Measurements from ENCODE around the gene MYO1C.

Gene MYO1C

DNA sequence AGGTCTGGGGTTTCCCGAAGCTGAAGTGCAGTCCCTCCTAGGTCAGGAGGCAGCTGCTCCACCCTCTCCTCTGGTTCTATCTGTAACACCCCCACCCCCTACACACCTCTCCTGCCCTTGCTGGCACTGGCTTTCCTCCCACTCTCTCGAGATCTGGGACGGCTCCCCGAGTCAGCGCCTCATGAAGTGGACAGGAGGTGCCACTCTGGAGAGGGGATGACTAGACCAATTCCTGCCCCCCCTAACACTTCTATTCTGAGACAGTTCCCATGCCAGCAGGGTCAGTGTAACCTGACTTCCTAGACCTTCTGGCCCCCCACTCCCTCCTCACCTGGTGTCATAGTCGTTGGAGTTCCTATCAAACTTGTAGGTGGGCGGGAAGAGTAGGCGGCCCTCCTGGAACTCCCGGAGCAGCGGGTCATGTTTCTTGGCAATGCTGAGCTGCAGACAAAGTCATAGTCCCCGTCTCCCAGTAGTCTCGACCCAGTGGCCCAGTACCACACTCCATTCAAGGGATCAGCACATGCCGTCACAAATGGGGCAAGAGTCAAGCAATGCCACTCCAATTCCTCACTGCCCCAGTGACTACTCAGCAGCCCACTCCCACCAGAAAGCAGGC lies 14.3 kb upstream of the MYO1C start:
- no peak for DNase-seq (ENCODE audit: low read depth)

DNA sequence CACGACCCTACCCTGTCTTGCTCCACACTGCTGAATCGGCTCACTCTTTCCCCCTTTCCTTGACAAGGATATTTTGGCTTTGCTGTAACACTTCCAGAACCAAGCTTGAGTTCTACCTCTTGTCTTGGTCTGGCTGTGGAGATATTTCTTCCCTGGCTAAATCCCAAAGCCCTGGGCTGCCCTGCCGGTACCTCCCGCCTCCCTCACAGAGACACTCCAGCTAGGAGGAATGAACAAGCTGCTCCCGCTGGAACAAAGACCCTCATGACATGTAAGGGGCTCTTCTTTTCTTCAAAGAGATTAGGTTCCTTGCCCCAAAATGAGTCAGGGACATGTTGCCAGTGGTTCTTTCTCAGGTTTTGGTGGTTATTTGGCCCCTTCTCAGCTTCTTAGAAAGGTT lies 13.1 kb upstream of the MYO1C start:
- no peak for DNase-seq (ENCODE audit: low read depth)

DNA sequence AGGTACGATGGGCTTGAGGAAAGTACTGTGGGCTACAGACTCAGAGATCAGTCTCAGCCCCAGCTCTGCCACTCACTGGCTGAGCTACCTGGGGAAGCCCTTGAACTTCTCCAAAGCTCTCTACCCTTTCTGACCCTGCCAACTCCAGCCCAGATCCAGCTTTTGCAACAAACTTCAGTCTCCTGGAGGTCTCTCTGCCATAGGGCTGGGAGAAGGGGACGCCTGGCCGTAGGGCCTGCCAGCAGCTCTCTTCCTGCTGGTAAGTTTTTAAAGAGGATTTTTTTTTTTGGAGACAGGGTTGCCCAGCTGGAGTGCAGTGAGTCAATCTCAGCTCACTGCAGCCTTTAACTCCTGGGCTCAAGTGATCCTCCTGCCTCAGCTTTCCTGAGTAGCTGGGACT lies 12.4 kb upstream of the MYO1C start:
- no peak for DNase-seq (ENCODE audit: low read depth)

- no peak for DNase-seq (ENCODE audit: low read depth)
Measured at GRCh38 chr17:1503699-1504098, 11.2 kb upstream of the MYO1C start.

GRCh38 chr17:1498869-1499268 lies 6.4 kb upstream of the MYO1C start:
- DNase-seq (ENCODE audit: low read depth), result no peak

DNA sequence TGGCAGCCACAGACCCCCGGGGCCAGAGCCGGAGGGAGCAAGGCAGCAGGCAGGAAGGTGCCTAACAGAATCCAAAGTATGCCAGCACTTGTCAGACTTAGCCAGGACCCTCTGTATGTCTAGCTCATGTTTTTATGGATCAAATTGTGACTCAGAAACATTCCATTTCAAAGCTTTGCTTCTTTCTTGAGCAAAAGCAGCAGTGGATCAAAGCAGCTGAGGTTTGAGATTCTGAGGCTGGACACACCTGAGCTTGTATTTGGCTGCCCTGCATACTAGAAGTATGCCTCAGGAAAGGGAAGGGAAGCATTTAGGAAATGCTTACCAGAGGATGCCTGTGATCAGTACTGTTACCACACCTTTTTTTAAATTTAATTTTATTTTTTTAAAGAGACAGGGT lies 5.7 kb upstream of the MYO1C start:
- DNase-seq (ENCODE audit: low read depth), result no peak

GRCh38 chr17:1497831-1498230 lies 5.3 kb upstream of the MYO1C start:
- no peak for DNase-seq (ENCODE audit: low read depth)

GRCh38 chr17:1496869-1497268 lies 4.4 kb upstream of the MYO1C start:
- no peak for DNase-seq (ENCODE audit: low read depth)

DNA sequence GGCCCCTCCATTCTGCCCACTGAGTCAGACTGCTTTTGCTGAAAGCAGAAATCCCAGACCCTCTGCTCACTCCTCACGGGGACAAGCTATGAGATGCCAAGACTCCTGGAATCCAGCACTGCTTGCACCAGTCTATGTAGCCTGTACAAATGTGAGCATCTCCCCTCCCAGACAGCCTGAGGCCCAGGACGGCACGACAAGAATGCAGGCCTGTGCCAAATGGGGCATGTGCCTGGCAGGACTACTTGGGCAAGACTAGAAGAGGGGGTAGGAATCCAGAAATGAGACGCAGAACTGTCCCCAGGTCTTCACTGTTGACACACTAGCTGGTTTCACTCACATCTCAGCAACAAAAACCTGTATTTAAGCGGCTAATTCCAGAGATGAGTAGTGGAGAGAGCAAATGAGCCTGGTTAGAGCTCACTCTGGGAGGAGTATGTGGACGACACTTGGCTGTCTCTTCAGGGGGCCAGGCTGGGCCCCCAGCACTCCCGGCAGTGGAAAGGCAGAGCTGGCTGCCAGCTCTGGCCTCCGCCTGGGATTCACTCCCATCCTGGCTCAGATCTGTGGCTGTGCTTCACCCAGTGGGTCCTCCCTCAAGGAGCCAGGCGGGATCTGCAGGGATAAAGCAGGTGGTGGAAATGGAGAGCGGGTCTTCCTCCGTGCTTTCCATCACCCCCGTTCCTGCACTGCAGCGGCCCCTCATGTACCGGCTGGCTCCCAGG lies 2.9 kb upstream of the MYO1C start:
- DNase-seq (ENCODE audit: low read depth), result no peak

- no peak for DNase-seq (ENCODE audit: low read depth)
Measured at GRCh38 chr17:1494736-1495253, 2.3 kb upstream of the MYO1C start.

- DNase-seq (ENCODE audit: low read depth), result no peak
Measured at GRCh38 chr17:1494203-1494602, 1.7 kb upstream of the MYO1C start.

DNA sequence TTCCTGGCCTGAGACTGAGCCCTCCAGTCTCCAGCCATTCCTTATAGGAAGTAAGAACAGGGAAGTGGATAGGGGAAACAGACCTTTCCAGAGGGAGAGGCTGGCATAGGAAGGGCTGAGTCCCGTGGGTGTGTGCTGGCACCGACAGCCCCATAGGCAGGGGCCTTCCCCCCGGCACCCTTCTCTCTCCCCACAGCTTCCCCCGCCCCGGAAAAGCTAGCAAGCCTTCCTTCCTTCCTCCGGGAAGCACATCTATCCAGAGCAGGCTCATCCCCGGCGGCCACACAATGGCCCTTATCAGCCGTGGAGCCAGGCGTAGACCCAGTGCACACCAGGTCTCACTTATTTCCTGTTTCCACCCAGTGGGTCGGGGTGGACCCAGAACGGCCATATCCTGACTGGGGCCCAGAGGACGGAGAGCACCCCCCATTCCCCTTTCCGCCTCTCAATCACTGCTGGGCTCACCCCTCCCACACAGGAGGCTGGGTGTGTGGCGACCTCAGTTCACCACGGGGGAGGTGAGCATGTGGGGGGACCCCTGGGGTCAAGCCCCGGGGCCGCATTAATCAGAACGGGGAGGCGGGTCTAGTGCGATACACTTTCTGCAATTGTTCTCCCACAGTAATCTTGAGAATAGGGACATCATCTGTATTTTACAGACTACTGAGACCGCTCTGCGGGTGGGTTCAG lies 950 bp upstream of the MYO1C start:
- no peak for DNase-seq (ENCODE audit: low read depth)

DNA sequence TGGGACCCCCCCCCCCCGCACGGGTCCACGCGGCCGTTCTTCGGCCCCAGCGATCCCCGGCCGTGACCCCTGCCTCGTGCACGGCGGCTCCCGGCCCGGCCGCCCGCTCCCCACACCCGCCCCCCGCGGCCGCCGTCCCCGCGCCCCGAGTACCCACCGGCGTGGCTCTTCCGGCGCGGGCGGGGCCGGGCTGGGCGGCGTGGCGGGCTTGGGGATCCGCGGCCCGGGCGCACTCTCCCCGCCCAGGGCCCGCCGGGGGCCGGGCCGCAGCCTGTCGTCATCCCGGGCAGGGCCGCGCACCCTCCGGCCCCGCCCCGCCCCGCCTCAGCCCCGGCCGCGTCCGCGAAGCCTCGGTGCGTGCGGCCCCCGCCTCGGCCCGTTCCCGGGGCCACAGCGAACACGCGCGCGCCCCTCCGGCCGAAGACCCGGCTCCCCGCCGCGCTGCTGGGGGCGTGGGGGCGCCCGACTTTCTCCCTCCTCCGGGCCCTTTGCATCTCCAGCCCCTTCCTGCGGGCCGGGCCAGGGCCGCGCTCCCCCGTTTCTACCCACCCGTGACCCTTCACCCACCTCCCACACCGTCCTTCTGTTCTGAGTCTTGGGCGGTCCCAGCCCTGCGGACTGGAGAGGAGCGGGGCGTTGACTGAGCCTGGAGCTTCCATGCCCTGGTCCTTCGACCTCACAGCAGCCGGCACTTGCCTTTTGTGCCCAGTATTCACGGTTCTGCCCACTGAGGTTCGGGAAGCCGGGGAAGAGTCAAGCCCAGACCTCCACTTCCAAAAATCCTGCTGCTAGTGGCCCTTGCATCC lies 840 bp downstream of the MYO1C start:
- DNase-seq (ENCODE audit: low read depth), result no peak

GRCh38 chr17:1490643-1491442 lies 1.6 kb downstream of the MYO1C start:
- DNase-seq (ENCODE audit: low read depth), result no peak

DNA sequence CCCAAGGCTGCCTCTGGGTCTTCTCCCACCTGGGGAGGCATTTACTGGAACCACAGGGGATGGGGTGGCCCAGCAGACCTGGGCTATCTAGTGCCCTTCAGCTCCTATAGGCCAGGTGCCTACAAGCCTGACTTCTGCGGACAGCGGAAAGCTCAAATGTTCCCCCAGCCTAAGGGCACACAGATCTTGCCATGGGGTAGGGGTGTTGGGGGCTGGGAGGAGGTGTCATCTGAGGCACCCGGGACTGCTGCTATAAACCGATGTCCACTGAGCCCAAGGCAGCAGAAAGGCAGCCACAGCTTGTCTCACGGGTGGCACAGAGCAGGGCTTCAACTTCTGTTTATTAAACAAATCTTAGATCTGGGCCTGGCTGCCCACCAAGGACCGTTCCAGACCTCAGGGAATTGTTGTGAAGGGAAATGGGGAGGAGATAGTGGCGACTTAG lies 3.6 kb downstream of the MYO1C start:
- no peak for DNase-seq (ENCODE audit: low read depth)

DNA sequence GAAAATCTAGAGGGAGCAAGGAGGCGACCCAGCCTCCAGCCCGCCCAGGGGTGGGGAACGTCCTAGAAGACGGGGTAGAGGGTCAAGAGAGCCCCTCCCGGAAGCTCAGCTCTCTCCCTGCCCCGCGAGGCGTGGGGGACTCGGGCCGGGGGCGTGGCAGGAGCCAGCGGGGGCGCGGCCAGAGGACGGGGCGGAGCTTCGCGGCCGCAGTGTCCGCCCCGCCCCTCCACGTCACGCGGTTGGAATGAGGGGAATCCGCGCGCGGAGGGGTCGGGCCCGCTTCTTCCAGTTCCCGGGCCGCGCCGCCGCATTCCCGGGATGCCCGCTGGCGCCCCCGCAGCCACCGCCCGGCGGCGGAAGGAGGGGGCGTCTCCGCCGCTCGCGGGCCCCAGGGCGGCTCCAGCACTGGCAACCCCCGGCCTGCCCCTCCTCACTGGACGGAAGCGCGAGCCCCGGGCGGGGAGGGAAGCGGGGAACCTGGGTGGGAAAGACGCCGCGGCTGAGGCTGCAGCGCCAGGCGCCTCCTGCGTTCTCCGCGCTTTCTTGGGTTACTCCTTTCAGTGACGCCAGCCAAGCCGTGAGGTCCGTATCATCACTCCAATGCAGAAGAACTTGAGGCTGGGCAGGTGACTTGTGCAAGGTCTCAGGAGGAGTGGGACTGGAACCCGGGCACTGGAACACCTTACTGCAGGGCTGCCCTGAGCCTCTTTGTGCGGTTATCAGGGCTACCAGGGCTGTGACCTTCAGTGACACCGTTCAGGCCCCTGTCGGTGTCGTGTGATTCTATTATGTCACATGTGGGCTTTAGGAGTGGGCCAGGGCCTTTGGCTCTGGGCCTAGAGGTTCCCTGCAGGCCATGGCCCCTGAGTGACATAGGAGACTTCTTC lies 4.3 kb downstream of the MYO1C start:
- DNase-seq (ENCODE audit: low read depth), result peak; percentile 63

- DNase-seq (ENCODE audit: low read depth), result peak; percentile 41
Measured at GRCh38 chr17:1486802-1487695, 5.4 kb downstream of the MYO1C start.

DNA sequence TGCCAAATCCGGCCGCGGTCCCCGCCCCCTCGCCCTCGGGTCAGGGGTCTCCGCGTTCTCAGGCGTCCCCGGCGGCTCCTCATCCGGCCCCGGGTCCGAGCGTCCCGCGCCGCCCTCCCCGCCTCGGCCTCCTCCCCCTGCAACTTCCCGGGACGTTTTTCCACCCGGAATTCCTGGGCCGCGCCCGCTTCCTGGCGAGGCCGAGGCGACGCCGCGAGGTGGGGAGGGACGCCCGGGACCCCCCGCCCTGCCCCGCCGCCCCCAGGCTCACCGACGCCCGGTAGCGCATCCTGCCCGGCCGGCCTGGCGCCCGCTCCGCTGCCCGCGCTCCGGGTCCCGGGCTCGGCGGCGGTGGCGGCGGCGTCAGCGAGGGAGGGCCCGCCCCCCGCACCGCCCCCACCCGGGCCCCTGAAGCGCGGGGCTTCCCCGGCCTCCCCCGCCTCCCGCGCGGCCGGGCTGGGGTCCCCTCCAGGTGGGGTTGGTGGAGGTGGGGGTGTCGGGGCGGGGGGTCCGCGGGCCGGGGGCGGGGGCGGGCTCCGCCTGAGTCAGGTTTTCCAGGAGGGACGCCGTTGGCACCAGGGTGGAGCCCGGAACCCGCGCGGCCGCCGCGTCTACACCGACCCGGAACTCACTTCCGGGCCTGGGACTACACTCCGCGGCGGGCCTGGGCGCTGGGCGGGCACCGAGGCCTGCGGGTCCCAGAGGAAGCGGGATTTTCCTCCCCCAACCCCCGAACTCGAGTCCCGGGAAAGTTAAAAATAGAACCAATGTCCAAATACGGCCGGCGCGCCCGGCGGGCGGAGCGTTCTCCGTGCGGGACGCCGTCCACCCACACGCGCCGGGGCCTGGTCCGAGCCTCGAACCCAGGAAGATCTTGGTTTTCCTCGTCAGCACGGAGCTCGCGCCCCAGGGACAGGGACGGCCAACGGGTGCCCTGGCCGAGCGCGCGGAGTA lies 6.8 kb downstream of the MYO1C start:
- no peak for DNase-seq (ENCODE audit: low read depth)
